BE2C (cell line): ENCODE data around the gene ANOS1.

ENCODE experiments used
- DNase-seq: peaks from one replicate; pipeline ENCODE4 v3.0.0-alpha.2; 2020
- H3K27me3 ChIP-seq: fragments of 250-450 bp; sonication (Bioruptor Pico); 2 replicates; pipeline ENCODE4 v1.5.1; 2020; ENCODE audit warnings: mild to moderate bottlenecking
- H3K36me3 ChIP-seq: fragments of 250-450 bp; sonication (Bioruptor Pico); 2 replicates; pipeline ENCODE4 v1.5.1; 2020; ENCODE audit warnings: mild to moderate bottlenecking
- H3K4me1 ChIP-seq: fragments of 250-450 bp; sonication (Bioruptor Pico); 2 replicates; pipeline ENCODE4 v1.5.1; 2020
- H3K4me3 ChIP-seq: 2 replicates; pipeline ENCODE4 v1.5.1; 2011; ENCODE audit warnings: low read depth, low read length
- H3K9me3 ChIP-seq: fragments of 250-450 bp; sonication (Bioruptor Pico); 2 replicates; pipeline ENCODE4 v1.5.1; 2020
- TF ChIP-seq, protein P1 (sequence below): IDR thresholded peaks from 2 replicates; pipeline ENCODE4 v1.5.1; 2012; ENCODE audit warnings: mild to moderate bottlenecking, low read depth, low read length

The ANOS1 gene

DNA sequence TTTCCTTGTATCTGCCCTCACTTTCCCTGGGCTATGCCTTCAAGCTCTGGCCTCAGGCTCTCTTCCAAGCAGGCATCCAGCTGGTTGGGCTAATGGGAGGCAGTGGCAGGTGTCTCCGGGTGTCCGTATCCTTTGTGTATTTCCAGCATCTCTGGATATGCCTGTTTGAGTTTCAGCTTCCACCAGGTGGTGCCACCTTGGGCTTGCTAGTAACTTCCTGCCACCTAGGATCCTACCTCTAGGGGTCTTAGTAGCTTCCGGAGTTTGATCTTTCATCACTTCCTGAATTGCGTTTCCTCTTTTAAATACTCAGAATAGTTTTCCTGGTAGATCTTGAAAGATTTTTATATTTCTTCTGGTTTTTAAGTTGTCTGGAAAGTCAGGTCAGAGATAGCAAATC, 23.2 kb upstream of the ANOS1 start:
- no peaks in the 10 kb centered on the region for H3K4me1 ChIP-seq
- no peak for DNase-seq

DNA sequence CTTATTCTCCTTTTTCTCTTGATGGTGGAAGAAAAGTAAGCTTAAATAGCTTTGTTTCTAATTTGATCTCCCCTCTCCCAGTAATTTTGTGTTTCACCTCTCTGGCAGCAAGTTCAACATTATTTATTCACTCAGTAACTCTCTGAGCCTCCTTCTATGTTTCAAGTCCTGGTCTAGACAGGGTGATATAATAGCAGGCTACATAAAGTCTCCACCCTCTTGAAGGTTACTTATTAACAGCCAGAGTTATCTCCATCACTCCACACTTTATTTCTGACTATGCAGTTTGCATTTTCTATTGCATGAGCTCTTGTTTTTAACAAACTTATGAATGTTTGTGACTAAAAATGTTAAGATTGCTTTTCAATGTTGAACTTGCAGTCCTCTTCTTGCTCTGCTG, 17.8 kb upstream of the ANOS1 start:
- DNase-seq, result no peak
- Histone ChIP-seq H3K36me3 (no peaks in the 10 kb centered on the region), H3K4me1 (no peaks in the 10 kb centered on the region), H3K27me3 (no peaks in the 10 kb centered on the region), H3K9me3 (no peaks in the 10 kb centered on the region), H3K4me3 (no peak overlapping the region)
- TF ChIP-seq, protein P1, sequence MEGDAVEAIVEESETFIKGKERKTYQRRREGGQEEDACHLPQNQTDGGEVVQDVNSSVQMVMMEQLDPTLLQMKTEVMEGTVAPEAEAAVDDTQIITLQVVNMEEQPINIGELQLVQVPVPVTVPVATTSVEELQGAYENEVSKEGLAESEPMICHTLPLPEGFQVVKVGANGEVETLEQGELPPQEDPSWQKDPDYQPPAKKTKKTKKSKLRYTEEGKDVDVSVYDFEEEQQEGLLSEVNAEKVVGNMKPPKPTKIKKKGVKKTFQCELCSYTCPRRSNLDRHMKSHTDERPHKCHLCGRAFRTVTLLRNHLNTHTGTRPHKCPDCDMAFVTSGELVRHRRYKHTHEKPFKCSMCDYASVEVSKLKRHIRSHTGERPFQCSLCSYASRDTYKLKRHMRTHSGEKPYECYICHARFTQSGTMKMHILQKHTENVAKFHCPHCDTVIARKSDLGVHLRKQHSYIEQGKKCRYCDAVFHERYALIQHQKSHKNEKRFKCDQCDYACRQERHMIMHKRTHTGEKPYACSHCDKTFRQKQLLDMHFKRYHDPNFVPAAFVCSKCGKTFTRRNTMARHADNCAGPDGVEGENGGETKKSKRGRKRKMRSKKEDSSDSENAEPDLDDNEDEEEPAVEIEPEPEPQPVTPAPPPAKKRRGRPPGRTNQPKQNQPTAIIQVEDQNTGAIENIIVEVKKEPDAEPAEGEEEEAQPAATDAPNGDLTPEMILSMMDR, result no peak

More for the DNA sequence above, 23.2 kb upstream of the ANOS1 start:
- Histone ChIP-seq H3K9me3 (no peaks in the 10 kb centered on the region), H3K27me3 (no peaks in the 10 kb centered on the region), H3K36me3 (no peaks in the 10 kb centered on the region), H3K4me3 (no peak overlapping the region)
- TF ChIP-seq, protein P1, result 0 out of 2 replicates have a peak, but pooled peaks have one; percentile 8

DNA sequence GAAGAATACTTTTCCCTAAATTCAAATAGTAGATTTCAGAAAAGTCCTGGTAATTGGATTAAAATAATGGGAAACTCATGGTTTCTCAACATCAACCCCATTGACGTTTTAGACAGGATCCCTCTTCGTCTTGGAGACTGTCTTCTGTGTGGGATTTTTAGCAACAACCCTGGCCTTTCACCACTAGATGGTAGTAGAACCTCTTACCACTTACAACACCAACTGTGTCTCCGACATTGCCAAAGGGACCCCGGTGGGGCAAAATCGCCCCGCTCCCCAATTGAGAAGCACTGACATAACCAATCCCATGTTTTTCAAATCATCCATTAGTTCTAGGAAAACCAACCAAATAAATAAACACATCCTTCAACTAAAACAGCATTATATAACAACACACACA, 16.9 kb upstream of the ANOS1 start:
- TF ChIP-seq, protein P1, result peak; percentile 49
- no peak for DNase-seq
- no peaks in the 10 kb centered on the region for H3K4me1 ChIP-seq

DNA sequence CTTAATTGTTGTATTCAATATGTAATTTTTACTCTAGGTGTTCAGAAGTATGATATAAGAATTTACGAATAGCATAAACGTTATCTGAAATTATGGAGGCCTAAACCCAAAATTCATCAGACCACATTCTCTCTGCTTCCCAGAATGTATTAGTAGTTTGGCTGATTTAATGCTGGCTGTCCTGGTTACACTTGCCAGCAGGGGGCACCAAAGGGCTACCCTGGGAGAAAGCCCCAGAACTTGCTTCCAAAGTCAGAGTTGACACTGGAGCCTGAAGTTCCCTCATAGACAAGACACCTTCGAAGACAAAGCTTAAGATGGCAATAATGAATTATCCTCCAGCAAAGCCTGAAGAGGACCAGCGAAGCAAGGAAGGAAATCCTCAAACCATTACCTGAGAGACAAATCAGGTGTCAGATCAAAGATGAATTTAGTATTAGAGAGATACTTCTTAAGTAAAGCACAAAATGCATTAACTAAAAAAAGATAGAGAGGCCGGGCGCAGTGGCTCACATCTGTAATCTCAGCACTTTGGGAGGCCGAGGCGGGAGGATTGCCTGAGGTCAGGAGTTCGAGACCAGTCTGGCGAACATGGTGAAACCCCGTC, 11.3 kb upstream of the ANOS1 start:
- DNase-seq, result peak; percentile 52
- Histone ChIP-seq H3K4me1 (no peaks in the 10 kb centered on the region), H3K4me3 (no peak overlapping the region), H3K9me3 (no peaks in the 10 kb centered on the region), H3K36me3 (no peaks in the 10 kb centered on the region), H3K27me3 (no peaks in the 10 kb centered on the region)
- TF ChIP-seq, protein P1, result peak; percentile 67

More for the DNA sequence above, 16.9 kb upstream of the ANOS1 start:
- no peaks in the 10 kb centered on the region for H3K9me3 ChIP-seq
- H3K27me3 ChIP-seq, result no peaks in the 10 kb centered on the region
- H3K36me3 ChIP-seq, result no peaks in the 10 kb centered on the region
- no peak overlapping the region for H3K4me3 ChIP-seq

DNA sequence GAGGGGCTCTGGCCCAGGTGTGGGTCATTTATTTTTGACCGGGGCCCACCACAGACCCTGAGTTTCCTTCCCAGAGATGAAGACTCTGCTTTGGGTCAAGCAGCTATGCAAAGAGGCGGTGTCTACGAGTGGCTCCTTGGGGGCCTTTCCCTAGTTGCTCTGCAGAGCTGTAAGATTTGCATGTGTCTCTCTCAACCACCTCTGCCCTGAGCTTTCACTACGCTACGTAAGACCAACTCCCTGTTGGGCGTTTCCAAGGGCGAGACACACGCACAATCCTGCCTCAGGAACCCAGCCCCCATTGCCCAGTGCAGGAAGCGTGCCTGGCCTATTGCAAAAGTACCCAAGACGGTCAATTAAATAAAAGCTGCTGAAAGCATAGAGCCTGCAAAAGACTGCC, 10.0 kb upstream of the ANOS1 start:
- no peaks in the 10 kb centered on the region for H3K9me3 ChIP-seq
- H3K4me1 ChIP-seq, result no peaks in the 10 kb centered on the region
- no peak overlapping the region for H3K4me3 ChIP-seq
- TF ChIP-seq, protein P1, result no peak
- H3K27me3 ChIP-seq, result no peaks in the 10 kb centered on the region
- DNase-seq, result no peak
- no peaks in the 10 kb centered on the region for H3K36me3 ChIP-seq

DNA sequence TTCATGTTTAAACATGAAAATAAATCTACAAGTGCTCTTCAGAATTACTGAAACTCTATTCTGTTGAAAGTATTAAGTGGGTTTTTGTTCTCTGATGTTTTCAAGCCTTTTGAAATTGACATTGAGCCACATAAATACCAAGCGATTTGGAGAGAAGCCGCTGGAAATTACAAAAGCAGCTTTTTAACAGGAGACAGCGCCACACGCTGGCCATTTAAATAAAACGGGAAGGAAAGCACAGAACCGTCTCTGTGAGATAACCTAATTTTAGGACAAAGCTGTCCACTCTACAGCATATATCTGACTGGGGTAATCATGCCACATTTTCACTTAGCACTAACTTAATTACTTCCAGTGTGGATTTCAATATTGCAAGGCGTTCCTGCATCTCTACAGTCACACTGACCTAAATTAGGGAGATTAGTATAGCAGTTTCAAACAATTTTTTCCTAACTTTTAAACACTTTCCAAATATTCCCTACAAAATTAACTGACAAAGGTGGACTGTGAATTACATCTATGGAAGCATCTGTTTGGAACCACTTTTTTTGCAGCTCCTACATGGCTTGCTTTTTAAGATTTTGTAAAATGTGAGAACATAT, 6.8 kb upstream of the ANOS1 start:
- peak; percentile 18 for DNase-seq
- Histone ChIP-seq H3K27me3 (no peaks in the 10 kb centered on the region), H3K4me1 (no peaks in the 10 kb centered on the region), H3K4me3 (no peak overlapping the region), H3K9me3 (no peaks in the 10 kb centered on the region), H3K36me3 (no peaks in the 10 kb centered on the region)
- TF ChIP-seq, protein P1, result peak; percentile 60
